ENCODE results near the gene DNM1L.
A peak's percentile ranks its signal among the peaks of the same experiment; 100 is the strongest.
"Not testable (repeated sequence)": the region's sequence is repeated elsewhere in the genome, so short reads cannot be mapped to it uniquely, and the experiment has no call there.

Gene DNM1L

GRCh38 chr12:32698285-32698684, 19.2 kb downstream of the DNM1L start:
- DNase-seq: no peak

- DNase-seq: not testable (repeated sequence)
These were observed 20.3 kb downstream of the DNM1L start for GRCh38 chr12:32699437-32699836.

- DNase-seq: no peak
These were observed 23.4 kb downstream of the DNM1L start for GRCh38 chr12:32702473-32702872.

GRCh38 chr12:32702946-32703345, 23.8 kb downstream of the DNM1L start:
- no peak for DNase-seq

GRCh38 chr12:32705783-32706182, 26.7 kb downstream of the DNM1L start:
- no peak for DNase-seq

GRCh38 chr12:32706335-32707024, 27.4 kb downstream of the DNM1L start:
- no peak for DNase-seq

- no peak for DNase-seq
These were observed 29.8 kb downstream of the DNM1L start for GRCh38 chr12:32708926-32709325.

- no peak for DNase-seq
These were observed 35.7 kb downstream of the DNM1L start for GRCh38 chr12:32714772-32715171.

- no peak for DNase-seq
These were observed 39.8 kb downstream of the DNM1L start for GRCh38 chr12:32718926-32719325.

GRCh38 chr12:32725308-32725707, 46.2 kb downstream of the DNM1L start:
- DNase-seq: not testable (repeated sequence)

- no peak for DNase-seq
These were observed 47.2 kb downstream of the DNM1L start for GRCh38 chr12:32726286-32726685.

- DNase-seq: no peak
These were observed 48.1 kb downstream of the DNM1L start for GRCh38 chr12:32727237-32727636.

GRCh38 chr12:32734952-32735351, 55.9 kb downstream of the DNM1L start:
- DNase-seq: no peak

GRCh38 chr12:32736445-32736844, 57.3 kb downstream of the DNM1L start:
- no peak for DNase-seq

- DNase-seq: no peak
These were observed 58.6 kb downstream of the DNM1L start for GRCh38 chr12:32737715-32738114.

- DNase-seq: no peak
These were observed 60.2 kb downstream of the DNM1L start for GRCh38 chr12:32739279-32739678.

- DNase-seq: no peak
These were observed 63.0 kb downstream of the DNM1L start for GRCh38 chr12:32742133-32742532.

GRCh38 chr12:32743264-32743663, 64.2 kb downstream of the DNM1L start:
- DNase-seq: no peak

GRCh38 chr12:32753605-32754004, 74.5 kb downstream of the DNM1L start:
- no peak for DNase-seq

- DNase-seq: no peak
These were observed 75.0 kb downstream of the DNM1L start for GRCh38 chr12:32754111-32754510.

GRCh38 chr12:32755051-32755653, 76.1 kb downstream of the DNM1L start:
- DNase-seq: peak; percentile 73

- DNase-seq: peak; percentile 94
These were observed 76.8 kb downstream of the DNM1L start, which contains the start of gene YARS2 for GRCh38 chr12:32755654-32756475. Gene YARS2 (minus strand): TSS chr12:32755897. CDS start chr12:32755874, 23 bp downstream.

GRCh38 chr12:32756476-32757066, 77.5 kb downstream of the DNM1L start:
- no peak for DNase-seq
